NOMO-1 treated with dmso at 0.1 percent for 144 hours (cell line): ENCODE results near the gene TMEM247.

Source experiments
- DNase-seq: peaks from one replicate; lab custom pipeline; 2025; ENCODE audit not compliant: unreplicated experiment; lab: John Stamatoyannopoulos, UW

The TMEM247 gene

DNA sequence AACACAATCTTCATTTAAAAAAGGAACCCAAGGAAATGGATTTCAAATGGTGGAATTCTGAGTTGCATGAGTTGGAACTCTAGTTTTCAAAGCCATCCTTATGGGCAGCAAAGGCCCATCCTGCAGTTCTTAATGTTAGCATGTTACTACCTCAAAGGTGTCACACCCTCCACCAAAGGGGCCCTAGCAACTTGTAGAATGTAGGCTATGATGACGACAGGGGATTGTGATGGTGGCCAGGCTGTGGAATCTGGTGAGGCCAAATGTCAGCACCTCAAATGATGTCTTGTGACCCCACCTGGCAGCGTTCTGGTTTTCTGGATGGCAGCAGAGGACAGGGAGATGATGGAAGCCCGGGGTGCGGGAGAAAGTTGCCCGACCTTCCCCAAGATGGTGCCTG, at the start of gene TMEM247:
Gene TMEM247 (plus strand): TSS at position 301 of the 400 bp plus-strand sequence.
- no peak for DNase-seq

GRCh38 chr2:46430413-46430812, 49.0 kb upstream of the TMEM247 start:
- DNase-seq: no peak

GRCh38 chr2:46430992-46431391, 48.4 kb upstream of the TMEM247 start:
- no peak for DNase-seq

DNA sequence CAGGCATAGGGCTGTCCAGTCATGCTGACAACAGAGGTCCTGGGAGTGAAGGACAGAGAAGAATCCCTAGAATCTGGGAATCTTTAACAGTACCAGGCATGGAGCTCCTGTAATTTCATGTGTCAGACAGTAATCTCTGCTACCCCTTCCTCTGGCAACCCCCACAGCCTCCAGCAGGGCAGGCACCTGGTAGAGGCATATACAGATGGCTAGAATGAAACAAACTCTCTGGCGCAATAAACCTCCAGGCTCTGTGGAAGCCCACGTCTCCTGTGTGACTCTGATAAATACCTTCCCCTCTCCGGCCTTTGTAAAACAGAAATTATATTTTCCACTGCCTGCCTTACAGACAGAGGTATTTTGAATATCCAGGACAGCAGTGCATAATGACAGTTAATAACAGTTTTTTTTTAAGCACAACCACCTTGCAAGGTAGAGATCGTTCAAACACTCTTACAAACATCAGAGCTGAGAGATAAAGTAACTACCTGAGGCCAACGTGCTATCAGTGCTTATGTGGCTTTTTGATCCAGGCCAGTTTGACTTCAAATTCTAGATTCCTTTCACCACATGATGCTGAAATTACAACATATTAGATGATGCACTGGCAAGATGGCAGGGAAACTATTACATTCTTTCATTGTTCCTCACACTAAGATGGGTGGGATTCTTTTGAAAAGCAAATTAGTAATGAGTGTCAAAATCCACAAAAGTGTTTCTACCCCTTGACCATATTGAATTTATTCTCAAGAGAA, 47.7 kb upstream of the TMEM247 start:
- no peak for DNase-seq

- DNase-seq: no peak
Measured at GRCh38 chr2:46434851-46435273, 44.5 kb upstream of the TMEM247 start.

DNA sequence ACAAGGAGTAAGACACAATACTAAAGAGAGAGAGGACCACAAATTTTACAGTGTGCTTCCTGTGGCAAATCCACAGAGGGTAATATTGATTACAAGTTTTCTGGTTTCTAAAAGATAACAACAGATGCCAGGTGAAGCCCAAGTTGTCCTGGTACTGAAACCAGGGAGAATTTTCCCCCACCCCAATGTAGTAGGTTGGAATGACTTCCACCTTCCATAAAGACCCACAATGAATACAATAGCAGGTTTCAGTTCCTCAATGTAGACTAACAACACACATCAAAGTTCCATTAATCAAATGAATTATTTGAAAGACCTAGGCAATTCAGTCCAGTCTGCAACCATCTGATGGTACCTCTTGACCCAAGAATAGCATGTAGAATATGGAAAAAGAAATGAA, 44.0 kb upstream of the TMEM247 start:
- no peak for DNase-seq

DNA sequence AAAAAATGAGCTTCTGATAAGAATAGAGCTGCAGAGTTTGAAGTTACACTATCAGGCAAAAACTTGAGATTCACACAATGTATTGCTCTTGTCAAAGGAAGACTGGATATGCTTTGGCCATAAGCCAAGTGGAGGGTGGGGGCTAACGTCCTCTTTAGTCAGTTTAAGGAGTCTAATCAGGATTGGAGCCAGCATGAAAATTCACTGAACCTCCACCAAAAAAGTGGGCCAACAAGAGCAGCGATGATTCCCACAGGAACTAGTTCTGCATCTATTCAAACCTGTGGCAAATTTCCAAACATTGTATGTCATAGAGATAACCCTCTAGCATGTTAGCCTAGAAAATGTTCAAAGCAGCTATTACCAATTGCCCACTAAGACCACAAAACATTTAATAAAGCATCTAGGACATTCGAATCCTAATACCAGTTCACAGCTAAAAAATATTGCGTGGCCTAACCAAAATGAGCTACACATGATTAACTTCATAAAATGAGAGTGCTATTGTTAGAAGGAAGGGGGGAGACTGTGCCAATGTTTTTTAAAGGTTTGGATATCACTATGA, 43.5 kb upstream of the TMEM247 start:
- no peak for DNase-seq

DNA sequence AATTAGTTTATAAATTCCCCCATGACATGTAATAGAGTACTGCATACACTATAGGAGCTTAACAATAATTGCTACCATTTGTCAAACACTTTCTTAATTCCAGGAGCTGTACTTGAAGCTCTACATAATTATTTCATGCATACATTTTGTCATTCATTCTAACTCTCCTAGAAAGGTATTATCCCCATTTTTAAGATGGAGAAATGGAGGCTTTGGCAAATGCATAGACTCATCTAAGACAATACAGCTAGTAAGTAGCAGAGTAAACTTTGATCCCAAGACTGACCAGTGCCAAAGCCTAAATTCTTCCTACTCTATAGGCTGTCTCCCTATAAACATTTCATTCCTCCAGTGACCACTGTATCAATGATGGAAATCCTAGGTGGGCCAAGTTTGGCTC, 42.6 kb upstream of the TMEM247 start:
- no peak for DNase-seq

DNA sequence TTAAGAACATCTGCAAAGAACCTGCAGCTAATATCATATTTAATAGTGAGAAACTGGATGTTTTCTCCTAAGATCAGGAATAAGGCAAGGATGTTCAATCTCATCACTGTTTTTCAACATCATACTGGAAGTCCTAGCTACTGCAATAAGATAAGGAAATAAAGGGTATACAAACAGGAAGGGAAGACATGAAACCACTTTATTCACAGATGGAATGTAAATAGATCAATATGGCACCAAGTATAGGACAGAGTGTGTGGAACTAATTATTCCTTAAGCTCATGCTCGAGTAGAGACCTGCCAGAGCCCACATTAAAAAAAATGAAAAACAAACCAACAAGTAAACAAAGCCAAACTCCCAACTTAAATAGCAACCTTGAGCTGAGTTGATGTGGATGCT, 41.3 kb upstream of the TMEM247 start:
- DNase-seq: no peak

- DNase-seq: peak; percentile 47
Measured at GRCh38 chr2:46438794-46439193, 40.6 kb upstream of the TMEM247 start.

DNA sequence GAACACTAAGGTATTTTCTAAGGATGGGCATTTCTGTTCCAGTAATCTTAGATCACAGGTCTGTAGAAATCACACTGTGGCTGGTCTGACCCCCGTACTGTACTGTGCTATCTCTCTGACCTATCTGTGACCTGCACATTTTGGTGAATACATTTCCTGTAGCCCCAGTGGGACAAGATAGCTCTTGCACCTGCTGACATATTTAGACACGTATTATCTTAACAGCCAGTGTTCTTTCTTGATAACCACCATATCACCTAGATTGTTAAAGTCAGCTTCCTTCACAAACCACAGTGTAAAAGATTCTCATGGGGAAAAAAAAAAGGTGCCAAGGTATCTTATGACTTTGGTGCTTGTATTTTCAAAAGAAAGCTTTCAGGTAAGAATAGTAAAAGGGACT, 39.8 kb upstream of the TMEM247 start:
- DNase-seq: no peak

- DNase-seq: no peak
Measured at GRCh38 chr2:46441838-46442712, 37.3 kb upstream of the TMEM247 start.

DNA sequence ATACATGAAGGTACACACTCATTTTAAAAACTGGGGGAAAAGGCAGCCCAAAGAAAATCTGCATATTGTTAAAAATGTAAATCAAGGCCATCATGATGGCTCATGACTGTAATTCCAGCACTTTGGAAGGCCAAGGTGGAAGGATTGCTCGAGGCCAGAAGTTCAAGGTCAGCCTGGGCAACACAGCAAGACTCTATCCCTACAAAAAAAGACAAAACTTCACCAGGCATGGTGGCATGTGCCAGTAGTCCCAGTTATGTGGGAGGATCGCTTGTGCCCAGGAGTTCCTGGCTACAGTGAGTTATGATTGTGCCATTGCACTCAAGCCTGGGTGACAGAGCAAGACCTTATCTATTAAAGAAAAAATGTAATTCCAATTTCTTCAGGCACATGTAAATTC, 34.6 kb upstream of the TMEM247 start:
- DNase-seq: no peak

- DNase-seq: no peak
Measured at GRCh38 chr2:46445556-46445955, 33.8 kb upstream of the TMEM247 start.

DNA sequence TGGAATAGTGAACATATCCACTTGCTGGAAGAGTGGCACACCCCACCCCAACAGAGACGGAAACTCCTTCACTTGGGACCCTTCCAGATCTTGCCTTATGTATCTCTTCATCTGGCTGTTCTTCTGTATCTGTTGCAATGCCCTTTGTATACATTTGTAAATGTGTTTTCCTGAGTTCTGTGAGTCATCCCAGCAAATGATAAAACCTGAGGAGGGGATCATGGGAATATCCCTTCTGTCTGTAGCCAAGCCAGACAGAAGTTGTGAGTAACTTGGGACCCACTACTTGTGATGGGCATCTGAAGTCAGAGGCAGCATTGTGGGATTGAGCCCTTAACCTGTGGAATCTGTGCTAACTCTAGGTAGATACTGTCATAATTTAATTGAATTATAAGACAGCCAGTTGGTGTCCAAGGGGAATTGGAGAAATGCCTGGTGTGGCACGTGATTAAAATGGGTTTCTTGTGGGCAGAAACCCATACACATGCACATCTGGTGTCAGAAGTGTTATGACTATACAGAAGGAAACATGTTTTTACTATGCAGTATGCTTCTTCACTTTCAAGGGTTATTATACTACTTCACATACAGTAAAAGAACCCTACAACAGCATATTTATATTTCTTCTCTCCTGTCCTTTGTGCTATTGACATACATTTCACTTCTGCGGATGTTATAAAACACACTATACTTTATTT, 32.3 kb upstream of the TMEM247 start:
- DNase-seq: no peak

DNA sequence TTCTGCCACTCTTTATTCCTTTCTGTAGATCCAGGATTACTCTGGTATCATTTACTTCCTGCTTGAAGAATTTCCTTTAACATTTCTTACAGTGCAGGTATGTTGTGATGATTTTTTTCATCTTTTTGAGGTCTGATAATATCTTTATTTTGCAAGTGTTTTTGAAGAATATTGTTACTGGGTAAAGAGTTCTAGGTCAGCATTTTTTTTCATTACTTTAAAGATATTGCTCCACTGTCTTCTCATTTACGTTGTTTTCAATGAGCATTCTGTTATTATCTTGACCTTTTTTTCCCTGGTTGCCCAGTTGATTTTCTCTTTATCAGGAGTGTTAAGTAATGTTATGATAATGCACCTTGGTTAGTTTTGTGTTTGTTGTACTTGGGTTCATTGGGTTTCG, 31.7 kb upstream of the TMEM247 start:
- DNase-seq: no peak

GRCh38 chr2:46448111-46448510, 31.3 kb upstream of the TMEM247 start:
- DNase-seq: no peak

GRCh38 chr2:46448641-46449040, 30.7 kb upstream of the TMEM247 start:
- DNase-seq: no peak

DNA sequence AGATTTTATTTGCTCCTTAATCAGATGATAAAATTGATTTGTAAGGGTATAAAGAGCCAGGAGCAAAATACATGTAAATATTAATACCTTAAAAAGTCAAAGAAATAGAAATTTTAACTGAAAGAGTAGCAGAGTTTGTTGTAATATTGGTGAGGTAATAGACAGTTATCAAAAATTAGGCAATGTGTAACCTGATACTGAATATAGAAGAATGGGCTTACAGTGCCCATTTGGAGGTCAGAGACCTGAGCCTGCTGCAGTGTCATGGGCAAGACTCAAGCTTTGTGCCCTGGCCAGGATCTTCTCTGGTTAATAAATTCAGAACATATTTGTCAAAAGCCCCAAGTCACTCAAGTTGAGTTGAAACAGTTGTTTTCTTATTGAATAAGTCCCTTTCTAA, 29.7 kb upstream of the TMEM247 start:
- DNase-seq: no peak

DNA sequence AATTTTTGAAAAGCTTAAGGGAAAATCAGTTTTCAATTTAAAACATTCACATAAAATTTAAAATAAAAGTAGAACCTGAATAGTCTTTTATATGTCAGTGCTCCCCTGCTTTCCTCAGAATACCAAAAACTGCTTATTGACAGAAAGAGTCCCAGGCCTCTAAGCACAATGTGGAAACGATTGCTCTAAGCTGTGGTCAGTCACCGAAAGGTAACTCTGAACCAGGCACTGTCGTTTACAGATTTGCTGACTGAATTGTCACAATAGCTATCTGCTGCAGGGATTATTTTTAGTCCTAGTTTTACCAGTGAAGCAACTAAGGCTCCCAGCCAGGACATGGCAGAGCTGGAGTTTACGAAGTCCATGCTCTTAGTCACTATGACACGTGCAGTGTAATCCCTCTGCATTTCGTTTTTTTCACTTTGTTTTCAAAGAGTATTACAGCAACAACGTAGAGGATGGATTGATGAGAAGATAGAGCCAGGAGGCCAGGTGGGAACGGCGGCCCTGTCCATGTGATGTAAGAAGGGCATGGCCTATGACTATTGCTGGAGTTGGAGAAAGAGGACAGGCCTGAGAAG, 28.1 kb upstream of the TMEM247 start:
- DNase-seq: no peak

GRCh38 chr2:46456789-46457188, 22.6 kb upstream of the TMEM247 start:
- no peak for DNase-seq
